PC-9 (cell line): ENCODE results near the gene PGBD5. TPM values are rescaled to one million over a fixed set of nuclear protein-coding genes. Genes with fewer than 3 reads are reported as not detected.

ENCODE experiments used
- BruUV-seq: library from RNA; stranded (reverse); fragments of 400-500 nt; replicated peaks from 2 replicates; lab custom pipeline; 2021; lab: Mats Ljungman, UMichigan
- CTCF ChIA-PET: fragments of 300-600 bp; sonication (Branson Sonifier 250); formaldehyde crosslinking; loops from one replicate; lab custom pipeline; 2022; ENCODE audit warnings: antibody characterized with exemption; lab: Charles Lee
- POLR2A ChIA-PET: fragments of 300-600 bp; sonication (Branson Sonifier 250); formaldehyde crosslinking; loops from one replicate; lab custom pipeline; 2022; ENCODE audit warnings: antibody characterized with exemption; ENCODE audit not compliant: unreplicated experiment; lab: Charles Lee
- DNase-seq, 2 experiments: peaks; one replicate each; pipeline versions ENCODE4 v3.0.0 to v3.0.0-alpha.2; 2015 to 2022; ENCODE audit warnings: mixed read lengths in 1 of 2
- H2AFZ ChIP-seq: fragments of 200-600 bp; sonication (generic); 2 replicates; pipeline ENCODE4 v1.8.1; 2017; ENCODE audit warnings: antibody characterized with exemption
- H3F3A ChIP-seq: fragments of 200-600 bp; sonication (generic); 2 replicates; pipeline ENCODE4 v1.8.1; 2017; ENCODE audit warnings: antibody characterized with exemption, mild to moderate bottlenecking, low read depth; ENCODE audit not compliant: insufficient read depth
- H3K27ac ChIP-seq: fragments of 200-600 bp; sonication (generic); 2 replicates; pipeline ENCODE4 v1.6.1; 2016; ENCODE audit warnings: mixed run types
- H3K27me3 ChIP-seq: fragments of 200-600 bp; sonication (generic); 2 replicates; pipeline ENCODE4 v1.6.1; 2016; ENCODE audit warnings: low read depth, mixed run types; ENCODE audit not compliant: insufficient read depth
- H3K36me3 ChIP-seq: fragments of 200-600 bp; sonication (generic); 2 replicates; pipeline ENCODE4 v1.6.1; 2016; ENCODE audit warnings: low read depth, mixed run types
- H3K4me1 ChIP-seq: fragments of 200-600 bp; sonication (generic); replicated peaks from 2 replicates; pipeline ENCODE4 v1.6.1; 2016; ENCODE audit warnings: mixed run types; ENCODE audit not compliant: insufficient read depth
- H3K4me2 ChIP-seq: fragments of 200-600 bp; sonication (generic); 2 replicates; pipeline ENCODE4 v1.6.1; 2017; ENCODE audit warnings: mixed run types
- H3K4me3 ChIP-seq: fragments of 200-600 bp; sonication (generic); 2 replicates; pipeline ENCODE4 v1.6.1; 2016; ENCODE audit warnings: mixed run types
- H3K79me2 ChIP-seq: fragments of 200-600 bp; sonication (generic); 2 replicates; pipeline ENCODE4 v1.6.1; 2017; ENCODE audit warnings: low read depth, mixed run types
- H3K9me2 ChIP-seq: fragments of 200-600 bp; sonication (generic); 2 replicates; pipeline ENCODE4 v1.8.1; 2017; ENCODE audit warnings: mild to moderate bottlenecking; ENCODE audit not compliant: insufficient read depth
- H3K9me3 ChIP-seq: fragments of 200-600 bp; sonication (generic); 2 replicates; pipeline ENCODE4 v1.8.1; 2016; ENCODE audit warnings: low read depth; ENCODE audit not compliant: insufficient read depth
- H4K20me1 ChIP-seq: fragments of 200-600 bp; sonication (generic); 2 replicates; pipeline ENCODE4 v1.8.1; 2017; ENCODE audit not compliant: insufficient read depth
- EZH2 ChIP-seq: fragments of 200-600 bp; sonication (generic); IDR thresholded peaks from 2 replicates; pipeline ENCODE4 v1.8.0; 2017; ENCODE audit warnings: antibody characterized with exemption, low read depth
- intact Hi-C: fragments of 100-400 bp; cut with micrococcal nuclease; formaldehyde crosslinking; loops from one replicate; pipeline ENCODE4 v1.10.0; 2022; ENCODE audit not compliant: unreplicated experiment
- total RNA-seq: library from RNA; stranded (reverse); gene quantifications from 2 replicates; pipeline ENCODE4 v1.2.3, GENCODE V29; 2021
- TF ChIP-seq, protein P1 (sequence below): fragments of 200-600 bp; sonication (generic); conservative IDR thresholded peaks from 2 replicates; pipeline ENCODE4 v1.6.1; 2017; ENCODE audit warnings: mixed run types, antibody characterized with exemption, mild to moderate bottlenecking, moderate library complexity

Gene PGBD5
- total RNA-seq, 1 experiment from 2014 or later = not detected

DNA sequence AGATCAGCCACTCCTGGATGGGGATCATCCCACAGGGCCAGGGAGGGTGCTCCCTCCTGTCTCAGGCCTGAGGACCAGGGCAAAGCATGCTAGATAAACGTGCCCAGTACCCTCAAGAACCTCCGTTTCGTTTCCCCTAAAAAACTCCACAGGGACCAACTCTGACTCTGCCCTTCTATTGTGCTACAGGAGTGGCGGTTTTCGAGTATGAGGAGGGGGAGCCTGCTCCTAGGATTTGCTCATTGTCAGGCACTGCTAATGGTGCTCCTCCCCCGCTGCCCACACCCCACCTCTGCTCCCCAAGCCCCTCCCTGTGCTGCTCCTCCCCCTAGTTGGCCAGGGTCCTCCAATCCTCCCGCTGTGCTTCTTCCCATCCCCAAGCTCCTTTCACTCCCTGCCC is 32.0 kb downstream of the PGBD5 start:
- H3F3A ChIP-seq = no peaks in the 10 kb centered on the region
- H3K9me2 ChIP-seq = no peaks in the 10 kb centered on the region
- H3K9me3 ChIP-seq = no peaks in the 10 kb centered on the region
- no TSS peak for BruUV-seq
- H3K36me3 ChIP-seq = no peaks in the 10 kb centered on the region
- POLR2A ChIA-PET = interaction anchor here (0.6 kb wide), 1 partner anchor 179 kb away, joined by 17 read pairs; no protein-coding TSS in a partner anchor
- intact Hi-C loops = no loop called here
- H3K4me3 ChIP-seq = no peak overlapping the region
- H2AFZ ChIP-seq = no peak overlapping the region
- no peak overlapping the region for H3K4me2 ChIP-seq
- no peaks in the 10 kb centered on the region for H4K20me1 ChIP-seq
- CTCF ChIA-PET = no interaction called here
- H3K27me3 ChIP-seq = peaks cover 65% of the 10 kb centered on the region
- H3K4me1 ChIP-seq = no peaks in the 10 kb centered on the region
- DNase-seq = no peak
- TF ChIP-seq, protein P1, sequence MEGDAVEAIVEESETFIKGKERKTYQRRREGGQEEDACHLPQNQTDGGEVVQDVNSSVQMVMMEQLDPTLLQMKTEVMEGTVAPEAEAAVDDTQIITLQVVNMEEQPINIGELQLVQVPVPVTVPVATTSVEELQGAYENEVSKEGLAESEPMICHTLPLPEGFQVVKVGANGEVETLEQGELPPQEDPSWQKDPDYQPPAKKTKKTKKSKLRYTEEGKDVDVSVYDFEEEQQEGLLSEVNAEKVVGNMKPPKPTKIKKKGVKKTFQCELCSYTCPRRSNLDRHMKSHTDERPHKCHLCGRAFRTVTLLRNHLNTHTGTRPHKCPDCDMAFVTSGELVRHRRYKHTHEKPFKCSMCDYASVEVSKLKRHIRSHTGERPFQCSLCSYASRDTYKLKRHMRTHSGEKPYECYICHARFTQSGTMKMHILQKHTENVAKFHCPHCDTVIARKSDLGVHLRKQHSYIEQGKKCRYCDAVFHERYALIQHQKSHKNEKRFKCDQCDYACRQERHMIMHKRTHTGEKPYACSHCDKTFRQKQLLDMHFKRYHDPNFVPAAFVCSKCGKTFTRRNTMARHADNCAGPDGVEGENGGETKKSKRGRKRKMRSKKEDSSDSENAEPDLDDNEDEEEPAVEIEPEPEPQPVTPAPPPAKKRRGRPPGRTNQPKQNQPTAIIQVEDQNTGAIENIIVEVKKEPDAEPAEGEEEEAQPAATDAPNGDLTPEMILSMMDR = no peak
- TF ChIP-seq EZH2 = no peak
- H3K27ac ChIP-seq = no peak overlapping the region
- H3K79me2 ChIP-seq = no peaks in the 10 kb centered on the region

DNA sequence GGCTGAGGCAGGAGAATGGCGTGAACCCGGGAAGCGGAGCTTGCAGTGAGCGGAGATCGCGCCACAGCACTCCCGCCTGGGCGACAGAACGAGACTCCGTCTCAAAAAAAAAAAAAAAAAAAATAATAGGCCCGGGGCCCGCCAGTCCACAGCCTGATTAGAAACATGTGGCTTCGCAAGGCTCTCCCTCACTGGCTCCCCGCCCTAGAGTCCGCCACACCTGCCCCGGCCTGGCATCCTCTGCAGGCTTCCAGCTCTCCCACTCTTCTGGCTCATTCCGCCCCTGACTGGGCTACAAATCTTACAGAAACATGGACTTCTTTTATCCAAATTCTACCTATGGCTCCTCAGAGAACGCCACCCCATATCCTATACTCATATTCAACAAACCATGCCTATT is 32.4 kb downstream of the PGBD5 start:
- Histone ChIP-seq H3K4me1 (no peaks in the 10 kb centered on the region), H3K9me2 (no peaks in the 10 kb centered on the region), H2AFZ (no peak overlapping the region), H3K27me3 (peaks cover 69% of the 10 kb centered on the region), H4K20me1 (no peaks in the 10 kb centered on the region), H3F3A (no peaks in the 10 kb centered on the region), H3K4me2 (no peak overlapping the region), H3K79me2 (no peaks in the 10 kb centered on the region), H3K27ac (no peak overlapping the region), H3K9me3 (no peaks in the 10 kb centered on the region), H3K36me3 (no peaks in the 10 kb centered on the region), H3K4me3 (no peak overlapping the region)
- ChIA-PET POLR2A (no interaction called here), CTCF (no interaction called here)
- intact Hi-C loops = no loop called here
- no peak for DNase-seq
- no peak for TF ChIP-seq EZH2
- TF ChIP-seq, protein P1 = no peak
- no TSS peak for BruUV-seq

DNA sequence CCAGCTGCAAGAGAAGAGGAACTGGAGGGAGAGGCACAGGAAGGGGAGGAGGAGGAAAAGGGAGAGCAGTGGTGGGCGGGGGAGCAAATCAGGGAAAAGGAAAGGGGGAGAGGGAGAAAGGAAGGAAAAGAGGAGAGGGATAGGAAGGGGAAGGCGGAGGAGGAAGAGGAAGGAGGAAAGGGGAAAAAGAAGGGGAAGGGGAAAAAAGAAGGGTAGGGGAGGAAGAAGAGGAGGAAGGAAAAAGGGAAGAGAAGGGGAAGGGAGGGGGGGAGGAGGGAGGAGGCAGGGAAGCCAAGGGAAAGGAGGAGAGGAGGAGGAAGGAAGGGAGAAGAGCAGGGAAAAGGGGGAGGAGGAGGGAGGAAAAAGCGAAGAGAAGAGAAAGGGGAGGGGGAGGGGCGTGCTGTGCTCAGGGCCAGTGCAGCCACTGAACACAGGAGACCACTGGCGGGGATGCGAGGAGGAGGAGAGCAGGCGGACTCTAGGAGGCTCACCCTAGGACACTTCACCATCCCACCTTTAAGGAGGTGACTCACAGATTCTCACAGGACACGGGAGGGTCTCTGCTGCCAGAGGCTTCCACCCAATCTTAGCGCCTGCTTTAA is 33.1 kb downstream of the PGBD5 start:
- Histone ChIP-seq H2AFZ (no peak overlapping the region), H3K36me3 (no peaks in the 10 kb centered on the region), H4K20me1 (no peaks in the 10 kb centered on the region), H3K27ac (no peak overlapping the region), H3K4me2 (no peak overlapping the region), H3K4me3 (no peak overlapping the region), H3K9me2 (no peaks in the 10 kb centered on the region), H3K9me3 (no peaks in the 10 kb centered on the region), H3K79me2 (no peaks in the 10 kb centered on the region), H3K4me1 (no peaks in the 10 kb centered on the region), H3F3A (no peaks in the 10 kb centered on the region), H3K27me3 (peaks cover 62% of the 10 kb centered on the region)
- CTCF ChIA-PET = no interaction called here
- intact Hi-C loops = no loop called here
- no peak for DNase-seq
- TF ChIP-seq EZH2 = no peak
- TF ChIP-seq, protein P1 = no peak
- BruUV-seq = no TSS peak
- POLR2A ChIA-PET = no interaction called here
